A673 (cell line): ENCODE measurements around the gene KRTAP24-1.

ENCODE experiments used
- EZH2 ChIP-seq: fragments of 200-600 bp; sonication (generic); IDR thresholded peaks from 2 replicates; pipeline ENCODE4 v1.6.1; 2017; ENCODE audit warnings: borderline replicate concordance, low read depth, mild to moderate bottlenecking, mixed read lengths, antibody characterized with exemption, low read length; ENCODE audit not compliant: poor library complexity, severe bottlenecking
- TF ChIP-seq, protein P1 (sequence below): fragments of 300-800, 200-600 bp; sonication (generic); conservative IDR thresholded peaks from 2 replicates; pipeline ENCODE4 v1.5.1; 2017; ENCODE audit warnings: low read depth, mild to moderate bottlenecking, antibody characterized with exemption, low read length, moderate library complexity, mixed read lengths

DNA sequence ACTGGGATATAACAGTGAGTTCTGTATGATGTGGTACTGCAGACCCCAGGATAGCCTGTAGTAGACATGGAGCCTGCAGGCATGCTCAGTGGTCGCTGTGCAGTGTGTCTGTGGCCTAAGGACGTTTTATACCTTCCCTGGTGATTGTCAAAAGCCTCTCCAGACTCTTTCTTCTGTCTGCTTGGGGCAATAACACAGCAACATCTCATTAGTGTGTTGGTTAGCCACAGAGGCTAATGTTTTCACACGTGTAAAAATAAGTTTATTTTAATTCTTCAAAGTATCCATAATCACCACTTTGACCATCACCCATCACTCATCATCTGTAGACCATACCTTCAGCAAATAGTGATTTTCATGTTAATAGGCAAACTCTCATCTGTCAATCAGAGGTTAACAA is at the start of gene KRTAP24-1:
- TF ChIP-seq, protein P1, sequence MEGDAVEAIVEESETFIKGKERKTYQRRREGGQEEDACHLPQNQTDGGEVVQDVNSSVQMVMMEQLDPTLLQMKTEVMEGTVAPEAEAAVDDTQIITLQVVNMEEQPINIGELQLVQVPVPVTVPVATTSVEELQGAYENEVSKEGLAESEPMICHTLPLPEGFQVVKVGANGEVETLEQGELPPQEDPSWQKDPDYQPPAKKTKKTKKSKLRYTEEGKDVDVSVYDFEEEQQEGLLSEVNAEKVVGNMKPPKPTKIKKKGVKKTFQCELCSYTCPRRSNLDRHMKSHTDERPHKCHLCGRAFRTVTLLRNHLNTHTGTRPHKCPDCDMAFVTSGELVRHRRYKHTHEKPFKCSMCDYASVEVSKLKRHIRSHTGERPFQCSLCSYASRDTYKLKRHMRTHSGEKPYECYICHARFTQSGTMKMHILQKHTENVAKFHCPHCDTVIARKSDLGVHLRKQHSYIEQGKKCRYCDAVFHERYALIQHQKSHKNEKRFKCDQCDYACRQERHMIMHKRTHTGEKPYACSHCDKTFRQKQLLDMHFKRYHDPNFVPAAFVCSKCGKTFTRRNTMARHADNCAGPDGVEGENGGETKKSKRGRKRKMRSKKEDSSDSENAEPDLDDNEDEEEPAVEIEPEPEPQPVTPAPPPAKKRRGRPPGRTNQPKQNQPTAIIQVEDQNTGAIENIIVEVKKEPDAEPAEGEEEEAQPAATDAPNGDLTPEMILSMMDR: no peak
- TF ChIP-seq EZH2: no peak
